ENCODE measurements around the gene PBXIP1. TPM values are rescaled to one million over a fixed set of nuclear protein-coding genes. Genes with fewer than 3 reads are reported as not detected.
A peak's percentile ranks its signal among the peaks of the same experiment; 100 is the strongest.

PBXIP1 gene
- total and polyA plus RNA-seq, 10 of the 15 experiments (the other 5 are each of a cell fraction or from before 2014, with no cell fraction given) = 0.63 to 25.6 (median 15.4) TPM

DNA sequence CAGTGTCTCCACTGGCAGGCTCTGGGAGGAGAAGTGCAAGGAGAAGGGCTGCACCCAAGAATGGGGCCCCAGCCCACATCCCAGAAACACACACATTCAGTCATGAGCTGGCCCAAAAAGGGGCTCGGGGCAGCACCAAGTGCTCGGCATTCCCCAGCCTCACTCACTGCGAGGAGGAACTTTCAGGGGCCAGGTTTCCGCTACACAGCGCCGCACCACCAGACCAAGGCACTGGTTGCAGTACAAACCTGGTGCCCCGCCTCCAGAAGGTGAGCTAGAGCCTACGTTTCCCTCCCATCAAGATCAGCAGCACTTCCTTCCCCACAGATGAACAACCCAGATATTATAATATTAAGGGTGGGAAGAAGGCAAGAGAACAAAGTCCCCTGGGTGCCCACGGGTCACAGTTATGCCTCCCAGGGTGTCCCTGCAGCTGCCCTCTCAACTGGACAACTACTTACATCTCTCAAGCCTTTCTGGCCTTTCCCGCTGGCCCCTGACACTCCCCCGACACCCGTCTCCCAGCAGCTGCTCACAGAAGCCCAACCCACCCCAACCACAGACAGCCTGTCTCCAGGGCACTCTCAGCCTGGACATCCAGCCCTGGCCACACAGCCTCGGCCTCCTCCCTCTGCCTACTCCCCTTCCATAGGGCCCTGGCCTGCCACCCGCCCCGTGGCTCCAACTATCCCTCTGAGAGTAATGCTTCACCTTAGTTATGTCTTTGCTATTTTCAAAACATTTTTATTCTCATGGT, 3.8 kb downstream of the PBXIP1 start (continued):
- TF ChIP-seq, protein P1, sequence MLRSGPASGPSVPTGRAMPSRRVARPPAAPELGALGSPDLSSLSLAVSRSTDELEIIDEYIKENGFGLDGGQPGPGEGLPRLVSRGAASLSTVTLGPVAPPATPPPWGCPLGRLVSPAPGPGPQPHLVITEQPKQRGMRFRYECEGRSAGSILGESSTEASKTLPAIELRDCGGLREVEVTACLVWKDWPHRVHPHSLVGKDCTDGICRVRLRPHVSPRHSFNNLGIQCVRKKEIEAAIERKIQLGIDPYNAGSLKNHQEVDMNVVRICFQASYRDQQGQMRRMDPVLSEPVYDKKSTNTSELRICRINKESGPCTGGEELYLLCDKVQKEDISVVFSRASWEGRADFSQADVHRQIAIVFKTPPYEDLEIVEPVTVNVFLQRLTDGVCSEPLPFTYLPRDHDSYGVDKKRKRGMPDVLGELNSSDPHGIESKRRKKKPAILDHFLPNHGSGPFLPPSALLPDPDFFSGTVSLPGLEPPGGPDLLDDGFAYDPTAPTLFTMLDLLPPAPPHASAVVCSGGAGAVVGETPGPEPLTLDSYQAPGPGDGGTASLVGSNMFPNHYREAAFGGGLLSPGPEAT (IDR thresholded peaks at IDR 0.05; ENCODE audit: low read depth) = peak; percentile 56; the same call in 1 of the 2 replicates
- TF ChIP-seq CHD2 (IDR thresholded peaks at IDR 0.05; ENCODE audit: borderline replicate concordance, low read depth, low read length) = no peak
- 0 out of 2 replicates have a peak, but pooled peaks have one; percentile 25 for TF ChIP-seq NBN (IDR thresholded peaks at IDR 0.05)

DNA sequence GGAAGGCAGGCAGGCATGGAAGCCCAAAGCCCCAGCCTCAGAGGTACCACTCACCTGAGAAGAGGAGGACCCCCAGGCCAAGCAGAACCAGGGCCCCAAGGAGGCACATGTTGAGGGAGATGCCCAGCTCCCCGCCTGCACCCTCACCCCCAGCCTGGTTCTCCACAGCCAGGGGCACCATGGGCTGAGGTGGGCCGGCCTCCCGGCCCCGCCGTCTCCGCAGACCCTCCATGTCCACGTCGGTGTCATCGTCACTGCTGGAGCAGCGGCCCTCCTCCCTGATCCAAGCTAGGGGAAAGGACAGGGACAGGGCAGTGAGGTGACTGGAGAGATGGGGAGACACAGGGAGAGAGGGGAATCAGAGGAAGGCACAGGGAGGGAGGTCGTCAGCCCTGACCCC, 7.8 kb downstream of the PBXIP1 start:
- Histone ChIP-seq H3K9me3 (replicated peaks; ENCODE audit: control insufficient read depth, insufficient read depth, low read length) (no peaks in the 10 kb centered on the region), H3K4me2 (ENCODE audit: control insufficient read depth, insufficient read depth) (no peak overlapping the region), H3K4me1 (ENCODE audit: control insufficient read depth, insufficient read depth, low read length) (peaks cover 46% of the 10 kb centered on the region), H3K27ac (ENCODE audit: control insufficient read depth, insufficient read depth) (no peak overlapping the region), H4K20me1 (ENCODE audit: control insufficient read depth, insufficient read depth) (no peaks in the 10 kb centered on the region), H3K36me3 (ENCODE audit: control insufficient read depth in 2 of 2, insufficient read depth in 2 of 2, low read length in 1 of 2) (peaks cover 3 to 6% of the 10 kb centered on the region in 2 experiments; a peak in 3 of 4 replicates), H3K9ac (ENCODE audit: control insufficient read depth, insufficient read depth, low read length) (no peak overlapping the region), H3K27me3 (replicated peaks in 1 of 2; ENCODE audit: control insufficient read depth in 2 of 2, insufficient read depth in 2 of 2, low read length in 1 of 2) (no peaks in the 10 kb centered on the region), H3K79me2 (ENCODE audit: control insufficient read depth, insufficient read depth, low read length) (no peaks in the 10 kb centered on the region; the same call in none of the 2 replicates), H2AFZ (ENCODE audit: control insufficient read depth, low read depth, low read length) (no peak overlapping the region), H3K4me3 (no peak overlapping the region)
- ChIA-PET RAD21 (ENCODE audit: unreplicated experiment) (no interaction called here), POLR2A (interaction anchor here (0.5 to 1.2 kb wide), 3 partner anchors 7 to 78 kb away, joined by 3 to 5 read pairs (median 3); partner anchors contain the start of genes CKS1B and KCNN3), SMC1A (ENCODE audit: uncharacterized antibody, unreplicated experiment) (interaction anchor here (1.1 to 1.4 kb wide), 3 partner anchors 28 to 71 kb away, joined by 3 to 4 read pairs (median 3); no protein-coding TSS in a partner anchor), CTCF (interaction anchor here (0.8 to 1.8 kb wide), 4 partner anchors 8 to 114 kb away, joined by 3 to 5 read pairs (median 3); partner anchors contain the start of gene PYGO2)
- DNase-seq (ENCODE audit: low read depth, low spot score) (no peak), FAIRE-seq (no peak), ATAC-seq (no peak)
- BruUV-seq (replicated peaks) = no TSS peak
- 84% methylated on average over 9 of the region's 11 CpGs for WGBS (ENCODE audit: insufficient coverage, insufficient replicate concordance, low lambda C conversion rate, missing lambda C conversion rate)
- intact Hi-C loops (cut with micrococcal nuclease; ENCODE audit: unreplicated experiment) (no loop called here), in situ Hi-C loops (cut with MboI) (no loop called here)
- TF ChIP-seq ATF7 (IDR thresholded peaks at IDR 0.05; ENCODE audit: low read depth) (no peak), GATAD2B (conservative IDR thresholded peaks at IDR 0.05; ENCODE audit: low read depth) (no peak), NR2F1 (conservative IDR thresholded peaks at IDR 0.05) (no peak), FOS (IDR thresholded peaks at IDR 0.05; ENCODE audit: borderline replicate concordance, extremely low read depth, insufficient read length) (no peak), ZNF384 (IDR thresholded peaks at IDR 0.05; ENCODE audit: borderline replicate concordance, low read depth, low read length) (no peak), POLR2AphosphoS2 (IDR thresholded peaks at IDR 0.05; ENCODE audit: low read depth, low read length) (no peak), YY1 (IDR thresholded peaks at IDR 0.05; ENCODE audit: low read depth, low read length) (no peak), CHD1 (IDR thresholded peaks at IDR 0.05; ENCODE audit: low read depth, low read length) (no peak)
- TF ChIP-seq, protein P2, sequence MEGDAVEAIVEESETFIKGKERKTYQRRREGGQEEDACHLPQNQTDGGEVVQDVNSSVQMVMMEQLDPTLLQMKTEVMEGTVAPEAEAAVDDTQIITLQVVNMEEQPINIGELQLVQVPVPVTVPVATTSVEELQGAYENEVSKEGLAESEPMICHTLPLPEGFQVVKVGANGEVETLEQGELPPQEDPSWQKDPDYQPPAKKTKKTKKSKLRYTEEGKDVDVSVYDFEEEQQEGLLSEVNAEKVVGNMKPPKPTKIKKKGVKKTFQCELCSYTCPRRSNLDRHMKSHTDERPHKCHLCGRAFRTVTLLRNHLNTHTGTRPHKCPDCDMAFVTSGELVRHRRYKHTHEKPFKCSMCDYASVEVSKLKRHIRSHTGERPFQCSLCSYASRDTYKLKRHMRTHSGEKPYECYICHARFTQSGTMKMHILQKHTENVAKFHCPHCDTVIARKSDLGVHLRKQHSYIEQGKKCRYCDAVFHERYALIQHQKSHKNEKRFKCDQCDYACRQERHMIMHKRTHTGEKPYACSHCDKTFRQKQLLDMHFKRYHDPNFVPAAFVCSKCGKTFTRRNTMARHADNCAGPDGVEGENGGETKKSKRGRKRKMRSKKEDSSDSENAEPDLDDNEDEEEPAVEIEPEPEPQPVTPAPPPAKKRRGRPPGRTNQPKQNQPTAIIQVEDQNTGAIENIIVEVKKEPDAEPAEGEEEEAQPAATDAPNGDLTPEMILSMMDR (IDR thresholded peaks at IDR 0.05 in 2 of 3, conservative IDR thresholded peaks at IDR 0.05 in 1 of 3; ENCODE audit: control insufficient read depth in 2 of 3, extremely low read depth in 1 of 3, insufficient read depth in 1 of 3, low read depth in 3 of 3, low read length in 3 of 3) = no peak
- TF ChIP-seq, protein P3, sequence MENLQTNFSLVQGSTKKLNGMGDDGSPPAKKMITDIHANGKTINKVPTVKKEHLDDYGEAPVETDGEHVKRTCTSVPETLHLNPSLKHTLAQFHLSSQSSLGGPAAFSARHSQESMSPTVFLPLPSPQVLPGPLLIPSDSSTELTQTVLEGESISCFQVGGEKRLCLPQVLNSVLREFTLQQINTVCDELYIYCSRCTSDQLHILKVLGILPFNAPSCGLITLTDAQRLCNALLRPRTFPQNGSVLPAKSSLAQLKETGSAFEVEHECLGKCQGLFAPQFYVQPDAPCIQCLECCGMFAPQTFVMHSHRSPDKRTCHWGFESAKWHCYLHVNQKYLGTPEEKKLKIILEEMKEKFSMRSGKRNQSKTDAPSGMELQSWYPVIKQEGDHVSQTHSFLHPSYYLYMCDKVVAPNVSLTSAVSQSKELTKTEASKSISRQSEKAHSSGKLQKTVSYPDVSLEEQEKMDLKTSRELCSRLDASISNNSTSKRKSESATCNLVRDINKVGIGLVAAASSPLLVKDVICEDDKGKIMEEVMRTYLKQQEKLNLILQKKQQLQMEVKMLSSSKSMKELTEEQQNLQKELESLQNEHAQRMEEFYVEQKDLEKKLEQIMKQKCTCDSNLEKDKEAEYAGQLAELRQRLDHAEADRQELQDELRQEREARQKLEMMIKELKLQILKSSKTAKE (IDR thresholded peaks at IDR 0.05; ENCODE audit: low read depth, poor library complexity, severe bottlenecking) = no peak
